ENCODE measurements around the gene MAML2. TPM values are rescaled to one million over a fixed set of nuclear protein-coding genes. Genes with fewer than 3 reads are reported as not detected.

The MAML2 gene
- total and polyA plus RNA-seq, 2 of the 8 experiments (the other 6 are each of a cell fraction or from before 2014, with no cell fraction given) = 3.8 to 6.6 TPM

DNA sequence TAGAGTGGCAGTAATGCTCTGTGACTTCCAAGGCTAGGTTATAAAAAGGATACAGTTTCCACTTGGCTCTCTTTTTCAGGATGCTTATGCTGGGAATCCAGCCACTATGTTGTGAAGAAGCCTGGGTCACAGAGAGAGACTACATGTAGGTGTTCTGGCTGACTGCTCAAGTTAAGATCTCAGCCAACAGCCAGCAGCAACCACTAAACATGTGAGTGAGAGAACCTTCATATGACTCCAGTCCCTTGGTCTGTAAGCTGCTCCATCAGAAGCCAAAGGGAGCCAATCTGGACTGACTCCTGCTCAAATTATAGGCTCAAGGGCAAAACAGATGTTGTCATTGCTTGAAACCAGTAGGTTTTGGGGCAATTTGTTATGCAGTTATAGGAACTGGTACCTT is 162.7 kb downstream of the MAML2 start:
- H4K91ac ChIP-seq (replicated peaks; ENCODE audit: insufficient read length, low read length) = peak overlapping the region; percentile 2
- no peaks in the 10 kb centered on the region for H3K9me3 ChIP-seq (ENCODE audit: insufficient read depth in 2 of 2, low read depth in 1 of 2, low read length in 1 of 2)
- H3K14ac ChIP-seq (ENCODE audit: insufficient read length) = no peak overlapping the region
- no peak overlapping the region; a peak in 2 of 7 replicates for H3K9ac ChIP-seq (replicated peaks in 1 of 4; ENCODE audit: extremely low read depth in 1 of 4, low read depth in 3 of 4, low read length in 3 of 4)
- H2AK5ac ChIP-seq (ENCODE audit: low read depth, low read length) = 0 out of 2 replicates have a peak overlapping the region, but pooled peaks have one; percentile 24
- no peaks in the 10 kb centered on the region for H4K20me1 ChIP-seq (replicated peaks in 1 of 2; ENCODE audit: control insufficient read depth in 1 of 2, insufficient read depth in 2 of 2, low read length in 2 of 2)
- H2BK15ac ChIP-seq (ENCODE audit: low read length) = no peak overlapping the region; the same call in 1 of the 2 replicates
- H3K4me3 ChIP-seq (ENCODE audit: extremely low read depth in 1 of 4, insufficient read depth in 2 of 4, low read depth in 3 of 4, low read length in 4 of 4) = no peak overlapping the region
- H2BK5ac ChIP-seq (ENCODE audit: low read depth, low read length) = peak overlapping the region; percentile 96; the same call in 1 of the 2 replicates
- H3K23ac ChIP-seq (ENCODE audit: insufficient read length) = no peak overlapping the region
- H3K79me1 ChIP-seq (ENCODE audit: low read depth, low read length) = no peaks in the 10 kb centered on the region
- no peaks in the 10 kb centered on the region for H3K36me3 ChIP-seq (ENCODE audit: control insufficient read depth in 2 of 4, insufficient read depth in 4 of 4, low read length in 3 of 4)
- H3K18ac ChIP-seq (ENCODE audit: extremely low read depth, low read length) = peak overlapping the region; percentile 71
- peaks cover 2 to 7% (median 4%) of the 10 kb centered on the region in 4 experiments; a peak in 4 of 7 replicates for H3K4me1 ChIP-seq (replicated peaks in 1 of 4; ENCODE audit: control insufficient read depth in 3 of 4, insufficient read depth in 4 of 4, low read length in 3 of 4)
- DNase-seq (ENCODE audit: low read depth in 1 of 2, low spot score in 2 of 2) = no peak
- no peak overlapping the region for H4K8ac ChIP-seq (ENCODE audit: extremely low read depth, insufficient read depth, low read length)
- no peak overlapping the region for H2AFZ ChIP-seq (ENCODE audit: low read length)
- no peak overlapping the region for H3K4ac ChIP-seq (replicated peaks; ENCODE audit: insufficient read length, low read depth, low read length)
- H3K56ac ChIP-seq (replicated peaks; ENCODE audit: insufficient read length, low read depth, low read length) = no peak overlapping the region
- H3K79me2 ChIP-seq (ENCODE audit: control insufficient read depth in 1 of 2, insufficient read depth in 2 of 2, low read length in 2 of 2) = no peaks in the 10 kb centered on the region
- H2BK20ac ChIP-seq (ENCODE audit: low read length) = peak overlapping the region; percentile 51
- ChIA-PET CTCF (ENCODE audit: partially characterized antibody) (interaction anchor here (0.6 kb wide), 1 partner anchor 145 kb away, joined by 3 read pairs; no protein-coding TSS in a partner anchor), POLR2A (ENCODE audit: partially characterized antibody) (no interaction called here)
- H3K27me3 ChIP-seq (replicated peaks in 1 of 4; ENCODE audit: control insufficient read depth in 3 of 4, extremely low read depth in 1 of 4, insufficient read depth in 3 of 4, low read length in 3 of 4) = 0 out of 7 replicates have a peak, but pooled peaks cover 0 to 3% (median 0%) of the 10 kb centered on the region in 4 experiments
- peak overlapping the region in 1 of 2 experiments; percentile 26; a peak in 3 of 4 replicates for H3K4me2 ChIP-seq (ENCODE audit: insufficient read depth in 1 of 2, low read depth in 2 of 2, low read length in 2 of 2)
- no peak for FAIRE-seq
- H2BK12ac ChIP-seq (ENCODE audit: low read depth, low read length) = peak overlapping the region; percentile 82
- TF ChIP-seq RXRA (IDR thresholded peaks at IDR 0.05; ENCODE audit: insufficient read depth, low read depth, low read length) (no peak), BCL11A (IDR thresholded peaks at IDR 0.05; ENCODE audit: low read depth in 2 of 2, low read length in 2 of 2) (no peak), CTBP2 (IDR thresholded peaks at IDR 0.05; ENCODE audit: borderline replicate concordance, insufficient read depth, insufficient read length, low read length) (no peak), SP2 (IDR thresholded peaks at IDR 0.05; ENCODE audit: low read length) (no peak), CEBPB (IDR thresholded peaks at IDR 0.05; ENCODE audit: low read depth, low read length) (no peak), BACH1 (IDR thresholded peaks at IDR 0.05; ENCODE audit: low read length) (no peak), SP4 (IDR thresholded peaks at IDR 0.05; ENCODE audit: low read length) (no peak), SIRT6 (IDR thresholded peaks at IDR 0.05; ENCODE audit: low read length) (no peak)
- TF ChIP-seq, protein P1, sequence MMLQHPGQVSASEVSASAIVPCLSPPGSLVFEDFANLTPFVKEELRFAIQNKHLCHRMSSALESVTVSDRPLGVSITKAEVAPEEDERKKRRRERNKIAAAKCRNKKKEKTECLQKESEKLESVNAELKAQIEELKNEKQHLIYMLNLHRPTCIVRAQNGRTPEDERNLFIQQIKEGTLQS (IDR thresholded peaks at IDR 0.05; ENCODE audit: insufficient read depth, low read depth, low read length) = no peak
- H2BK120ac ChIP-seq (replicated peaks; ENCODE audit: low read depth, low read length) = peak overlapping the region; percentile 98
- H4K5ac ChIP-seq (ENCODE audit: insufficient read length, low read depth, low read length) = peak overlapping the region; percentile 13
- peak overlapping the region; percentile 5; the same call in 1 of the 2 replicates for H3K27ac ChIP-seq (ENCODE audit: low read depth, low read length)
- H3K23me2 ChIP-seq (ENCODE audit: low read depth, low read length) = no peaks in the 10 kb centered on the region
